HG02973 (cell line): ENCODE results near the gene PFDN1.

Source experiments
- ATAC-seq: cut with Tn5 transposase; IDR thresholded peaks from one replicate; pipeline ENCODE4 v1.9.1; 2021; ENCODE audit warnings: moderate library complexity; ENCODE audit not compliant: unreplicated experiment

Gene PFDN1

DNA sequence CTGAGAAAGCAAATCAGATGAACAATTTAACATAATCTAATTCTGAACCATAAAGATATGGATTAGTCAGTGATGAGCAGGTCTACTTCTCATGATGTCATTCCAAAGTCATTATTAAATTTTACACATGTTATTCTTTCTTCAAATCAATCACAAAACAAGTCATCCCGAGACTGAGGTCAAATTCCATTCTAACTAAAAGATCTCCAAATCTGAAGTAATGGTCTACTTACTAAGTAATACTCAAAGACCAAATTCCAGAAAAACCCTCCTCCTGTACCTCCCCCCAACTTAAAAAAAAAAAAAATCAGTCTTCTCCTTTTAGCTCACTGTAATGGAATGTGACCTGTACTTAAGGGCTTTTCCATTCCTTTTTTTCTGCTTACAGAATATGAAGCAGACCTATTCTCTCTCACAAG, 4.7 kb downstream of the PFDN1 start:
- no peak for ATAC-seq

DNA sequence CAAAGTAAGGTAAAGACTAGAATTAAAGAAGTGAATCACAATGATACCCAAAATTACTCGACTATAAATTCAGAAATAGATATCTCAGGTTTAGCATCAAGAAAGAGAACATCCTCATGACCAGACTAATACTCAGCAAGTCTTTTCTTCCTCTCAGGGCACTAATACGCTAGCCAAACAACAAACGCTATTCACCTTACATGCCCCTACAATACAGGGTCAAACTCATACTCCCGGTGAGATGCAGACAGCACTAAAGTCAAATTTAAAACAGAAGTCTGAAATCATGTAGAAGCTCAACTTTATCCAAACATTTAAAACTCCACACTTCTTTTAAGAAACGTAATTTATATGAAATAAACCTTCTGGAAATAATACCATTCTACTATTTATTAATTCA, 5.6 kb downstream of the PFDN1 start:
- no peak for ATAC-seq

DNA sequence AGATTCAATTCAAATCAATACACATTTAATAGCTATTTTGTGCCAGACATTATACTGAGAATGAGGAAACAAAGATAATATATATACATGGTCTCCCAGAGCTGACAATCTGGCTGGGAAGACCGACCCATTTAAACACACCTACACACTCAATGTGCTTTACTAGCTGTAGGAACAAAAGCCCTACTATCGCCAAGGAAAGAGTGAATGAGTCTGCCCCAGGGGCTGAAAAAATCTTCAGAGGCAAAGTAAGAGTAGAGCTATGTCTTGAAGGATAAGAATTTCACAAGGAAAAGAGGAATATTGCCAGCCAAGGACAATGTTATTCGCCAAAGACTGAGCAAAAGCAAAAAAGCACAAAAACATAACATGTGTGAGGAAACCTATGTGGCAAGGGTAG, 6.6 kb downstream of the PFDN1 start:
- ATAC-seq = no peak

DNA sequence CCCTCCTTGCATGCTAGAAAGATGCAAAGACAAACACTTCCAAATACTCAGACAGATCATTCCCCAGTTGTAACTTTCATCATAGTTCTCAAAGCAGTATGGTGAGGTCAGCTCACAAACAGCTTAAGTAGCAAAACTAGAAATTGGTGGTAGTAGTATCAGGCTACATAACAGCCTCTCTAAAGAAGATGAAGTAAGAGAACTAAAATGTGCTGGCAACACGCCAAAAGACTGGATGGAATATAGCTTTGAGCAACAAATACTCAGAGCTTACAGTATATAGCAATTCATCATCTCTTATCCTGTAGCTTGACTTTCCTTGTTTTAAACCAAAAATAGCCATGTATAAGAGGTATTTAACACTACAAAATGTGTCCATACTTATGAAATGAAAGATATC, 7.5 kb downstream of the PFDN1 start:
- no peak for ATAC-seq

DNA sequence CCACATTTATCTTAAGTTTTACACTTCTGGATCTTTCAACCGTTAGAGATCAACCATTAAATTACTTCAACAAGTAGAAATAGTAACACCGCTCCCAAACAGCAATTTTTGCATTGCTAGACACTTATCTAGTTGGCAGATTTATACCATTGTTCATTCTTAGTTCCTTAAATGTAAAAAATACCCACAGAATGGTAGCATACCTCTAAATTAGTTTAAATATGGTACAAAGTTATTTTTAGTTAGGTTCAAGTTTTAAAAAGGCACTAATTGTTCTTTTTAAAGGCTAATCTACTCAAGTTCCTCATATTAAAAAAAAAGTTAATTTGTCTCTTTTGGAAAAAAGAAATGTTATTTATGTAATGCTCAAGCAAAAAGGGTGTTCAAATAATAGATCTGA, 8.1 kb downstream of the PFDN1 start:
- no peak for ATAC-seq

DNA sequence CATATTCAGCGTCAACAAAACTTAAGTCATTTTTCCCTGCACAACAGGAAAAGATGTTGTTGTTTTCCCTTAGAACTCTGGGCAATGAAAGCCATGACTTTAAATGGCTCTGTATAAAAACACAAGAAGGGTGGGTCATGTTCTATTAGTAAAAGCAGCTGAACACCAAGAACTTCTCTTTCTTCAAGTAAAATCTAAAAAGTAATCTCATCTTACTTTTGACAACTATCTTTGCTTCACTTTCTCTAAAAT, 9.1 kb downstream of the PFDN1 start:
- ATAC-seq = no peak

DNA sequence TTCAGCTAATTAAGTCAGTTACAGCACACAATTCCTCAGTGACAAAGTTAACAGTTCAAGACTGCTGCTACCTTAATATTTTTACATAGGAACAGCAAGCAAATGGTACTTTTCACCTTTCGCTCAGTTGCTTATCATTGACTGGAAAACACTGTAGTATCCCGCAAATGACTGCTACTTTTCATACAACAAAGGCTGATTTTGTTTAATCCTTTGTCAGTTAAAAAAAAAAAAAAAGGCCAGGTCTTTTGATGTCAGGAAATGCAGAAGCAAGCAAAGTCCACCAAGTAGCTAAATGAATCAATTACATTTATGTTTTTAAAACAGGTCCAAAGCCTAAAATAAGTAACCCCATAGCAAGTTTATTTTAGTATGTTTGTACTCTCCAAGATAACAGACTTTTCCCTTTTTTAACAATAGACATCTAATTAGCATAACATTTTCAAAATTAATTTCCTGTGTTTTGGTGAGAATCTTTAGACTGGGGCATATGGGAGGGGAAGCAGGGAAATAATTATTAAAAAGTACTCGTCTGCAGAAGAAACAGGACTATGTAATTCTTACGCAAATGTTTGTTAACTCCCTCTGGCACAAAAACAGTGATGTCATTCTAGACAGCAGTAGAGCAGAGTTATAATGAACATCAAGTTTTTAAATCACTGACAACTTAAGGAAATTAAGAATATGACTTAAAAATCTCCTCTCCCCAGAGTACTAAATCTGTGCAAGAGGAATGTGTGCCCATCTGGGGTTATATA, 9.6 kb downstream of the PFDN1 start:
- ATAC-seq = no peak

DNA sequence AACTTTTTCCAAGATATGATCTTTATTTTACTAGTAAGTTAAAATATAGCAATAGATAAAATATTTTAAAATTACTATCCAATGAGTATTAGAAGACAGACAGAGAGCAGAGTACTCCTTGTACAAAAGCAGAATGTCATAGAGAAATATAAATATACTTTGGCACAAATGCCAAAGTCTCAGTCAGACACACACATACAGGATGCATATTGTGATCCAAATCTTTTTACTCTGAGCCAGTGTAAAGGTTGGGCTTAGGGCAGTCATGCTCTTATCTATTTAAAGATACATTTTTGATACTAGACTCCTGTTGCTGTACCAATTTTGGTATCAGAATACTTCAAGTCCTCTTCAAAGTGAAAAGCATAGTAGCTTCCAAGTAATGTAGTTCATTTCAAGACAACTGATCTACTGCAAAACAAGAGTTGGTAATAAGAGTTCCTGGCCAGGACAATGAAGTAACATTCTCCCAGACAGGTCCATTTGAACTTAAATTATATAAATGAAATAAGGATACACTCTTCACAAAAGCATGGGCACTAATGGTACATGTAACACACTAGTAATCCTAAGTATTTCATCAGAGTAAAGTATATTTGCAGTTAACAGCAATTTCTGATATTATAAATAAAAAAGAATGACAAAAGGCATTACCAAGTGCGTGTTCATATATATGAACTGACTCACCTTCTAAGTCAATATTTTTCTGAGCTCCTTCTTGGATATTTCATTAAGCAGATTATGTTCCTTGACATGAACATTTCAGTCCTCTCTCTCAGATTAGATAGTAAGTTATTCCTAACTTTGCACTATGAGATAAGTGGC, 10.5 kb downstream of the PFDN1 start:
- ATAC-seq = no peak

DNA sequence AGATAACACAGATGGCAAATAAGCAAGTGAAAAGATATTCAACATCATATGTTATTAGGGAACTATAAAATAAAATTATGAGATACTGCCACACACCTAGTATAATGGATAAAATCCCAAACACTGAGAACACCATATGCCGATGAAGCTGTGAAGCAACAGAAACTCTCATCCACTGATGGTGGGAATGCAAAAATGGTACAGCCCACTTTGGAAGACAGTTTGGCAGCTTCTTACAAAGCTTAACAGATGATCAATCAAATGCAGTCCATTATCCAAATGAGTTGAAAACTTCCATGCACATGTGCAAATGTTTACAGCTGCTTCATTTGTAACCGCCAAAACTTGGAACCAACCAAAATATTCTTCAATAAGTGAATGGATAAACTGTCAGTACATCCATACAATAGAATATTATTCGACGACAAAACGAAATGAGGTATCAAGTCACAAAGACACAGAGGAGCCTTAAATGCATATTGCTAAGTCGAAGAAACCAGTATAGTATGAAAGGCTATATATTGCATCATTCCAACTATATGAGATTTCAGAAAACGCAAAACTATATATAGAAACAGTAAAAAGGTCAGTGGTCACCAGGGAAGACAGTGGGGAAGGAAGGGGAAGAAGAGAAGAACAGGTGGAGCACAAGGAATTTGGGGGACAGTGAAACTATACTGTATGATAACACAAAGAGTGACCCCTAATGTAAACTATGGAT, 14.9 kb downstream of the PFDN1 start:
- ATAC-seq = no peak

DNA sequence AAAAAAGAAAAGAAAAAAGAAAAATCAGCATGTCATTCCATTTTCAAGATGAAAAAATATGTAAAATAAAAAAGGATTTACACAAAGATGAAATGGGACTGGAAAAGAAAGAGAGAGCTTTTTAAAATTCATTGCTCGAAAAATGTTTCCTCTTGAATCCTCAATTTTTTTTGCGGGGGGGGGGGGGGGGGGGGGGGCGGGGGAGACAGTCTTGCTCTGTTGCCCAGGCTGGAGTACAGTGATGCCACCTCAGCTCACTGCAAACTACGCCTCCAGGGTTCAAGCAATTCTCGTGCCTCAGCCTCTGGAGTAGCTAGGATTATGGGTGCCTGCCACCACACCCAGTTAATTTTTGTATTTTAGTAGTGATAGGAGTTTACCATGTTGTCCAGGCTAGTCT, 16.5 kb downstream of the PFDN1 start:
- ATAC-seq = no peak

DNA sequence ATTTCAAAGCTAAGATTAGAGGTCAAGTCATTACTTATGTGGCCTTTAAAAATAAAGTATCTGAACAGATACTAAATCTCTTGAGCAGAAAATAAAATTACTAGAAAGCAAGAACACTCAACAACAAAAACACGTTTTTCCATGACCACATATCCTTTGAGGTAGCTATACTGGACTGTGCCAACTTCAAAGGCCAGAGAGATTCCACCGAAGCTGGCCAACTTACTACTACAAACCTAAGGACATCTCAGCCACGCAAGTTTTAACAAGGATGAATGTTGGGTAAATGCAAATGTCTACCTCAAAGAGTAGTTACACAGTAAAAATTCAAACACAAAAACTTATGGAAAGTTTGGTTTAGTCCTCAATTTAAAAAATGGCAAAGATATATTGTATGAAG, 18.9 kb downstream of the PFDN1 start:
- ATAC-seq = no peak

DNA sequence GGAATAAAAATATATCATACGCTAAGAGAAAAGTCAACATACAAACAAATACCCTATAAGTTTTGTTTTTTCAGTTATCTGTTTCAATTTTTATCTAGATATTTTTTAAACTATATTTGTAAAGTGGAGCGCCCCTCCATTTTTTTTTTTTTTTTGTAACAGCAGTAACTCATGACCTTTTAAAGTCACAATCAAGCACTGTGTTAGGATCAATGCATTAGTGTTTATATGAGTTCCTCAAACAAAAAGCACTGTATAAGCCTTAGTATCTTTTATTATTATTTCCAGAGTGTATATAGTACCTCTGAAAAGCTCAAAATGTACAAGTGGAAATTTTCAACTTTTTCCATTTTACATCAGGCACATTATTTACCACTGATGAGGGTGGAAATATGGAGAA, 20.6 kb downstream of the PFDN1 start:
- no peak for ATAC-seq

DNA sequence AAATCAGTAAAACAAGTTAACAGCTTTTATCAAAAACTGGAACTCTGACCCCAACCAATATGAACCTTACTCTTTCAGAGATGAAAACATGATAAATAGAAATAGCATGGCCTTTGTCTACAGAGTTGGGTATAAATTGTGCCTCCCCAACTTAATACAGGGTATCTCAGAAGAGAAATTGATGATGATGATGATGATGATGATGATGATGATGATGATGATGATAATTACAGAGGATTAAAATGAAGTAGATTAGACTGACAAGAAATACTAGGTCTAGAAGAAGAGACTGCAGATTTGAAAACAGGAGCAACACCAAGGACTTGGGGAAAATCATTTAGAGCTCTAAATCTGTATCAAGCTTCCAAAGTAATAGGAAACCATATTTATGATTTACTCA, 27.1 kb downstream of the PFDN1 start:
- no peak for ATAC-seq

DNA sequence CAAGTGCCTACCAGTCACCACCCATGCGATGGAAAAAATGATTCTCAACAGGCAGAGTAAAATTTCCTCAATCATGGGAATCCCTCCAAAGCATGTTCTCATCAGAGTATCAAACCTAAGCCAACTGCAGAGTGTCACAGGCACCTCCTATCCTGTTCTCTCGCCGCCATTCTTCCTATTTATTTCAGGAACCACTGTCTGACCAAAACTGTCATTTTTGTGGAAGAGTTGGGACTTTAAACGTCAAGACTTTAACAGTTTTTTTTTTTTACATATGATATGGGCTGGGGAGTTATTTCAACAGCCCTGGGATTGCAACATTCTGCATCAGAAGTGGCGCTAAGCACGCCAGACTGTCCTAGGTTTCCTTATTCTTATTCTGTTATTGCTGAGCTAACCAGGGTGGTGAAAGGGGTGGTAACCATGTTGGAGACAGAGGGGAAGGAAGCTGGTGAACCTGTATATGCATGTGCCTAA, 29.5 kb downstream of the PFDN1 start:
- ATAC-seq = no peak

DNA sequence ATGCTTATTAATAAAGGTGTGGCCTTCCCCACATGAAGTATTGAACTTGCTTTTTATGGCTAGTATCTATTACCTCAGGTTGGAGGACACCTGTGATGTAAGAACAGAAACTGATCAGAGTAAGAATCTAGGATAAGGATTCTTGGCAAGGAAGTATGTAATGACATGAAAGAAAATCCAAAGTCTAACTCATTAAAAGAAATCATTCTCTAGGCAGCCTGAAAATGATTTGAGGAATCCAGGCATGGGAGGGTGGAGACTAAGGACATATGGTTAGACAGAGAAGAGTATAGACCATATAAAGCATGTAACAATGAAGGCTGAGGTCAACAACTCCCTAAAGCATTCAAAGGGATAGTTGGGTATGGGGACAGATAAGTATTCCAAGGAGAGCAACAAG, 32.9 kb downstream of the PFDN1 start:
- ATAC-seq = no peak

DNA sequence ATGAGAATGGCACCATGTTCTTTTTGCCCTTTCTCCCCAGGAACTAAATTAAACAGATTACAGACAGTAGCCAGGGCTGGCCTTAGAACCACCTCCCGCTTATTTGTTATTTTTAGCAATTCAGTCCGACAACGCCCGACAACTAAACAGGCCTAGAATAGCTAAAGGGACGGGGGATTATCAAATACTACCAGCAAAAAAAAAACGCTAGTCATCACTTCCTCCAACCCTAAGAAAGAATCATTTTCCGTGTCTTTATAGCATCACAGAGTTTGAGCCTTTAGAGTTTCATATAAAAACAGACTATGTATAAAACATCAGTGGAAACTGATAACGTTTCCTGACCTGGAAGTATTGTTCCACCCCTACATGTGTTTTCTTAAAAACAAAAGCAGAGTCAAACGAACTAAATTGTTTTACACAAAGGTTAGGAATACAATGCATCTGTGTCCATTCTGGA, 35.3 kb downstream of the PFDN1 start:
- no peak for ATAC-seq

DNA sequence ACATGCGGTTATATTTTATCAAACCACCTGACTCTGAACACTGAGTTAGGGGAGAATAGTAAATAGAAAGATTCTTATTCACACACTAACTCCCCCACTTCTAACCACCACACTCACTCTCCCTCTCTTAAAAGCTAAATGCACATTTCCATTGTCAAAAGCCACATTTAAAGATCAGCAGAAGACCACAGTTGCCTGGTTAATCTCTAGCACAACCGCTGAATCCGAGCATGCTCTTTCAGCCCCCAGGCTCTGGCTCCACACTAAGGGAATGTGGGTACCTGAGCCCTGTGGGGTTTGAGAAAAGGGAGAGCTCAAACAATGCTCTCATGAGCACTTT, 35.7 kb downstream of the PFDN1 start:
- ATAC-seq = no peak

DNA sequence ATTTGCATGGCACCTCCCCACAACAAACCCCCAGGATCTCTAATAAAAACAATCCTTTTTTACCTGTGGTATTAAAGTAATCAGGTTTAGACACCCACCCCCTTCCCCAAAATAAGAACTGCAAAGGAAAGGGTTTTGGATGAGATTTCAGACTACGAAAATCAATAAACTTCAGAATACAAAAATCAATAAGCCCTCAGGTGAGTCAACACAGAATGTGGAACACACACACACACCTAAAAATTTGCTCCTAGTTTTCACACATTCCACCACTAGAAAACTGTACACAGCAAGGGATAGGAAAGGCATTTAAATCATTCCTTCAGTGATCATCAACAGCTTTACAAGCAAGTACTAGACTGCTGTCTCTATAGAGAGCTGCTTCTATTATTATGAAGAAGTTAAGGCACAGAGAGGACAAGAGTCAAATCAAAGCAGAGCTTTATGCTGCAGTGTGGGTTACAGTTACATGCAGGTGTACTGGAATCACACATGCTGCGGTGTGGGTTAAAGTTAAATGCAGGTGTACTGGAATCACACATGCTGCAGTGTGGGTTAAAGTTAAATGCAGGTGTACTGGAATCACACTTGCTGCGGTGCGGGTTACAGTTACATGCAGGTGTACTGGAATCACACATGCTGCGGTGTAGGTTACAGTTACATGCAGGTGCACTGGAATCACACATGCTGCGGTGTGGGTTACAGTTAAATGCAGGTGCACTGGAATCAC, 36.3 kb downstream of the PFDN1 start:
- ATAC-seq = no peak

DNA sequence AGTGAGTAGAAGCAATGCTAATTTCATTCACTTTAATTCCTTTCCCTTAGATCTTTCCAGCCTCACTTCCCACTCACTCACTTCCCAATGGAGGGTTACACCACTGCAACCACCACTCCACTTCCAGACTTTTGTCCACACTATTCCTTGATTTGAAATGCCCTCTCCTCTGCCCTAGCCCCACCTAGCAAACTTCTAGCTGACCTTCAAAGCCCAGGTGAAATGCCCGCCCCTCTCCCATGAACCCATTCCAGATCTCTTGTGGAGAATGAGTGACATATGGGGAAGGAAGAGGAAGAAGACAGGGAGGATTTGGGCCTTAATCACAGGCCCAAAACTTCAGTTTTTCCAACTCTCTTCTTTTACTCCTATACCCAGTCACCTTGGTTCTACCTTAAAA, 37.1 kb downstream of the PFDN1 start:
- ATAC-seq = no peak

DNA sequence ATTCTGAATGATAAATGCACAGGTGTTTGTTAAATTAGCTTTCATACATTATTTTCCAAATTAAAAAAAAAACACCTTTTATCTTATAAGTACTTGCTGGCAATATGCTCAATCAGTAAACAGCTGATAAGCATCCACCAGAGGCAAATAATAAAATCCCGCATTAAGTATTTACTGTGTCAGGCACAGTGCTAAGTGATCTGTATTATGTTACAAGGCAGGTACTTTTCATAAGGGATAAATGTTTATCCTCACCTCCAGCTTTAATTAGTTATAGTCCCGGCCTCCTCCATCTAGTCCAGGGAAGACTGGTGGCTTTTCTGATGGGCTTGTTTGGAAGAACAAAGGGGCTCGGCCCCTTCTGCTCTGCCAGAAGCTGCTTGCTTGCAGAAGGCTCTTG, 40.1 kb downstream of the PFDN1 start:
- ATAC-seq = no peak

DNA sequence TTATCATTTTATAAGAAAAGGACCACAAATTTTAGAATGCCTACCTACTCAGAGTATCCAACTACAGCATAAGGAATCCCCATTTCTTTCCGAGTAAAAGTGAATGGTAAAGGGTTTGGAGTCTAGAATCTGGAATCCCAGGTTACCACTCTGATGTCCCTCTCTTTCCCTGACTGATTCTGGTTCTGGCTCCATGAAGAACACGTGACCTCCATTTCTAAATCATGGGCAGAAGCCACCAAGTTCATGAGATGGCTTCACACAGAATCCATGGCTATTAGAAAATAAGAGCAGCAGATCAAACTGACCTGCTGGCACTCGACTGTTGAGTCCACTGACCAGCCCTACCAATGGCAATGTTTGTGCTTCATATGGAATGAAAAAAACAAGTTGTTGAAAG, 40.7 kb downstream of the PFDN1 start:
- ATAC-seq = no peak
